Camera-type eye (tissue), 1 donor: ENCODE measurements around the gene HACD2. TPM values are rescaled to one million over a fixed set of nuclear protein-coding genes. Genes with fewer than 3 reads are reported as not detected.

Experiments used
- total RNA-seq: library from RNA; depleted of rRNA; stranded (reverse); fragments of >200 nt; gene quantifications from one replicate; pipeline ENCODE4 v1.2.3, GENCODE V29; 2014

HACD2 gene
- 31.3 TPM for total RNA-seq

GRCh38 chr3:123584988-123585937 is at the start of gene HACD2:
Gene HACD2, minus strand, starts transcription at chr3:123585053. Its CDS starts 26 bp downstream, at chr3:123585027.

GRCh38 chr3:123448536-123449101 is 136.2 kb downstream of the HACD2 start, which contains the start of gene ADCY5:
Gene ADCY5, minus strand, starts transcription at chr3:123449090. Its CDS starts 545 bp downstream, at chr3:123448545.

Other genes with a start within 250 kb of the HACD2 start
- 11.8 TPM for gene ADCY5, start 136.0 kb downstream of the HACD2 start, total RNA-seq